WTC11 (cell line): ENCODE results near the gene RBCK1. TPM values are rescaled to one million over a fixed set of nuclear protein-coding genes. Genes with fewer than 3 reads are reported as not detected.

Experiments
- ATAC-seq: fragments of 200-7000 bp; cut with Tn5 transposase; 2 replicates; pipeline ENCODE4 v1.10.0; 2021; ENCODE audit warnings: mild to moderate bottlenecking, moderate library complexity
- CTCF ChIA-PET: fragments of 300-600 bp; sonication (Branson Sonifier 250); formaldehyde crosslinking; loops from one replicate; lab custom pipeline; 2021; ENCODE audit warnings: antibody characterized with exemption; lab: Charles Lee
- POLR2A ChIA-PET: fragments of 350-600 bp; sonication (Branson Sonifier 250); formaldehyde crosslinking; loops from one replicate; lab custom pipeline; 2021; ENCODE audit warnings: antibody characterized with exemption; lab: Charles Lee
- DNase-seq: peaks from one replicate; pipeline ENCODE4 v3.0.0; 2021; ENCODE audit warnings: low spot score
- H3K27ac Mint-ChIP-seq: 2 replicates; pipeline ENCODE4 v1.8.0; 2021; ENCODE audit warnings: mixed read lengths
- H3K27me3 Mint-ChIP-seq: 2 replicates; pipeline ENCODE4 v1.8.0; 2021; ENCODE audit warnings: low read depth, mild to moderate bottlenecking, moderate library complexity, mixed read lengths
- H3K36me3 Mint-ChIP-seq: 2 replicates; pipeline ENCODE4 v1.8.0; 2021; ENCODE audit warnings: mixed read lengths
- H3K4me1 Mint-ChIP-seq: 2 replicates; pipeline ENCODE4 v1.8.0; 2022; ENCODE audit warnings: mixed read lengths
- H3K4me3 Mint-ChIP-seq: 2 replicates; pipeline ENCODE4 v1.8.0; 2021; ENCODE audit warnings: mild to moderate bottlenecking, moderate library complexity, mixed read lengths
- H3K9me3 Mint-ChIP-seq: 2 replicates; pipeline ENCODE4 v1.8.0; 2021; ENCODE audit warnings: mixed read lengths
- ATF1 ChIP-seq: sonication (generic); formaldehyde crosslinking; IDR thresholded peaks from 2 replicates; pipeline ENCODE4 v1.8.1; 2023; ENCODE audit warnings: mild to moderate bottlenecking, moderate library complexity, missing genetic modification reagents
- FOXP1 ChIP-seq: sonication (generic); formaldehyde crosslinking; IDR thresholded peaks from 2 replicates; pipeline ENCODE4 v1.8.0; 2022; ENCODE audit warnings: missing genetic modification reagents, mild to moderate bottlenecking, moderate library complexity, borderline replicate concordance
- JAZF1 ChIP-seq: fragments of 250-450 bp; sonication (Bioruptor Pico); IDR thresholded peaks from 2 replicates; pipeline ENCODE4 v1.9.0; 2021; ENCODE audit warnings: moderate library complexity, mild to moderate bottlenecking, inconsistent platforms
- MXD4 ChIP-seq: fragments of 250-450 bp; sonication (Bioruptor Pico); IDR thresholded peaks from 2 replicates; pipeline ENCODE4 v1.8.0; 2021; ENCODE audit warnings: mild to moderate bottlenecking, moderate library complexity, borderline replicate concordance
- NFYB ChIP-seq: sonication (generic); formaldehyde crosslinking; conservative IDR thresholded peaks from 2 replicates; pipeline ENCODE4 v1.8.0; 2022; ENCODE audit warnings: low read depth, missing genetic modification reagents
- NR1H2 ChIP-seq: sonication (generic); formaldehyde crosslinking; IDR thresholded peaks from 2 replicates; pipeline ENCODE4 v1.9.0; 2021; ENCODE audit warnings: mild to moderate bottlenecking, moderate library complexity, missing genetic modification reagents
- OVOL2 ChIP-seq: fragments of 250-450 bp; sonication (Bioruptor Pico); IDR thresholded peaks from 2 replicates; pipeline ENCODE4 v1.9.0; 2021; ENCODE audit warnings: mild to moderate bottlenecking, borderline replicate concordance
- SP1 ChIP-seq: sonication (generic); formaldehyde crosslinking; conservative IDR thresholded peaks from 2 replicates; pipeline ENCODE4 v1.8.1; 2022; ENCODE audit warnings: missing genetic modification reagents
- ZNF396 ChIP-seq: fragments of 250-450 bp; sonication (Bioruptor Pico); IDR thresholded peaks from 2 replicates; pipeline ENCODE4 v1.8.0; 2021; ENCODE audit warnings: mild to moderate bottlenecking, moderate library complexity, borderline replicate concordance
- total RNA-seq: library from RNA; stranded (reverse); gene quantifications from 3 replicates; pipeline ENCODE4 v1.2.3, GENCODE V29; 2021
- TF ChIP-seq, protein P1 (sequence below): fragments of 250-450 bp; sonication (Bioruptor Pico); IDR thresholded peaks from 2 replicates; pipeline ENCODE4 v1.9.0; 2021; ENCODE audit warnings: mild to moderate bottlenecking
- TF ChIP-seq, protein P2 (sequence below): sonication (generic); formaldehyde crosslinking; IDR thresholded peaks from 2 replicates; pipeline ENCODE4 v1.8.1; 2023; ENCODE audit warnings: mild to moderate bottlenecking, missing genetic modification reagents, moderate library complexity
- TF ChIP-seq, protein P3 (sequence below): sonication (generic); formaldehyde crosslinking; conservative IDR thresholded peaks from 2 replicates; pipeline ENCODE4 v1.8.1; 2023; ENCODE audit warnings: mild to moderate bottlenecking, low read depth, missing genetic modification reagents, moderate library complexity
- TF ChIP-seq, protein P4 (sequence below): sonication (generic); formaldehyde crosslinking; IDR thresholded peaks from 2 replicates; pipeline ENCODE4 v1.8.1; 2022; ENCODE audit warnings: mild to moderate bottlenecking, moderate library complexity, missing genetic modification reagents
- TF ChIP-seq, protein P5 (sequence below): sonication (generic); formaldehyde crosslinking; IDR thresholded peaks from 2 replicates; pipeline ENCODE4 v1.8.0; 2023; ENCODE audit warnings: mild to moderate bottlenecking, missing genetic modification reagents
- TF ChIP-seq, protein P6 (sequence below): fragments of 250-450 bp; sonication (Bioruptor Pico); IDR thresholded peaks from 2 replicates; pipeline ENCODE4 v1.9.0; 2021; ENCODE audit warnings: mild to moderate bottlenecking
- TF ChIP-seq, protein P7 (sequence below): sonication (generic); formaldehyde crosslinking; IDR thresholded peaks from 2 replicates; pipeline ENCODE4 v1.8.1; 2023; ENCODE audit warnings: mild to moderate bottlenecking, missing genetic modification reagents
- TF ChIP-seq, protein P8 (sequence below): sonication (generic); formaldehyde crosslinking; conservative IDR thresholded peaks from 2 replicates; pipeline ENCODE4 v1.8.1; 2022; ENCODE audit warnings: mild to moderate bottlenecking, missing genetic modification reagents

Gene RBCK1
- total RNA-seq, 1 experiment from 2014 or later = 75.2 TPM

DNA sequence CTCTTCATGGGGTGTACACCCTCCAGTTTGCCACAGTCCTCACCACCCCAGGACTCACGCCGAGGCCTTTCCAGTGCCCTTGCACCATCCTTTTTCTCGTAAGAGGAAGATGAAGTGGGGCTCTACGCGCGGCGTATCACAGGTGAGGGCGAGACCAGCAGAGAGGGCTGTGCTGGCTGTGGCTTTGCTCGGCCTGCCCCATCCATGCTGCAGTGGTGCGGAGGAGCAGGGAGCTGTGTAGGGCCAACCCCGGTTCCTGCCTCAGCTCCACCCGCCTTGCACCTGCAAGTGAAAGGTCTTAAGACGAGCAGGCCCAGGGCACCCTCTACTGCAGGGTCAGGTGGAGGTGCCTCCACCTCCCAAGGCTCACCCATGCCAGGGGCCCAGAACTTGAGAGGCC lies 24.1 kb downstream of the RBCK1 start:
- ChIA-PET POLR2A (interaction anchor here (1.6 kb wide), 1 partner anchor 25 kb away, joined by 5 read pairs; no protein-coding TSS in a partner anchor), CTCF (interaction anchor here (0.8 to 6.1 kb wide), 11 partner anchors 12 to 307 kb away, joined by 3 to 66 read pairs (median 7); partner anchors contain the start of genes RBCK1, TBC1D20 and TRIB3)
- DNase-seq (no peak), ATAC-seq (no peak)
- H3K27me3 Mint-ChIP-seq = peaks cover 46% of the 10 kb centered on the region
- H3K36me3 Mint-ChIP-seq = peaks cover 28% of the 10 kb centered on the region
- peaks cover 23% of the 10 kb centered on the region for H3K4me1 Mint-ChIP-seq
- H3K27ac Mint-ChIP-seq = no peak overlapping the region
- TF ChIP-seq ATF1 (CRISPR knock-in tag) = no peak
- TF ChIP-seq, protein P1, sequence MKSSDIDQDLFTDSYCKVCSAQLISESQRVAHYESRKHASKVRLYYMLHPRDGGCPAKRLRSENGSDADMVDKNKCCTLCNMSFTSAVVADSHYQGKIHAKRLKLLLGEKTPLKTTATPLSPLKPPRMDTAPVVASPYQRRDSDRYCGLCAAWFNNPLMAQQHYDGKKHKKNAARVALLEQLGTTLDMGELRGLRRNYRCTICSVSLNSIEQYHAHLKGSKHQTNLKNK = no peak
- TF ChIP-seq, protein P2, sequence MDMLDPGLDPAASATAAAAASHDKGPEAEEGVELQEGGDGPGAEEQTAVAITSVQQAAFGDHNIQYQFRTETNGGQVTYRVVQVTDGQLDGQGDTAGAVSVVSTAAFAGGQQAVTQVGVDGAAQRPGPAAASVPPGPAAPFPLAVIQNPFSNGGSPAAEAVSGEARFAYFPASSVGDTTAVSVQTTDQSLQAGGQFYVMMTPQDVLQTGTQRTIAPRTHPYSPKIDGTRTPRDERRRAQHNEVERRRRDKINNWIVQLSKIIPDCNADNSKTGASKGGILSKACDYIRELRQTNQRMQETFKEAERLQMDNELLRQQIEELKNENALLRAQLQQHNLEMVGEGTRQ (CRISPR knock-in tag) = no peak
- TF ChIP-seq MXD4 (CRISPR knock-in tag) = no peak
- no peak for TF ChIP-seq NFYB (CRISPR knock-in tag)
- TF ChIP-seq, protein P3, sequence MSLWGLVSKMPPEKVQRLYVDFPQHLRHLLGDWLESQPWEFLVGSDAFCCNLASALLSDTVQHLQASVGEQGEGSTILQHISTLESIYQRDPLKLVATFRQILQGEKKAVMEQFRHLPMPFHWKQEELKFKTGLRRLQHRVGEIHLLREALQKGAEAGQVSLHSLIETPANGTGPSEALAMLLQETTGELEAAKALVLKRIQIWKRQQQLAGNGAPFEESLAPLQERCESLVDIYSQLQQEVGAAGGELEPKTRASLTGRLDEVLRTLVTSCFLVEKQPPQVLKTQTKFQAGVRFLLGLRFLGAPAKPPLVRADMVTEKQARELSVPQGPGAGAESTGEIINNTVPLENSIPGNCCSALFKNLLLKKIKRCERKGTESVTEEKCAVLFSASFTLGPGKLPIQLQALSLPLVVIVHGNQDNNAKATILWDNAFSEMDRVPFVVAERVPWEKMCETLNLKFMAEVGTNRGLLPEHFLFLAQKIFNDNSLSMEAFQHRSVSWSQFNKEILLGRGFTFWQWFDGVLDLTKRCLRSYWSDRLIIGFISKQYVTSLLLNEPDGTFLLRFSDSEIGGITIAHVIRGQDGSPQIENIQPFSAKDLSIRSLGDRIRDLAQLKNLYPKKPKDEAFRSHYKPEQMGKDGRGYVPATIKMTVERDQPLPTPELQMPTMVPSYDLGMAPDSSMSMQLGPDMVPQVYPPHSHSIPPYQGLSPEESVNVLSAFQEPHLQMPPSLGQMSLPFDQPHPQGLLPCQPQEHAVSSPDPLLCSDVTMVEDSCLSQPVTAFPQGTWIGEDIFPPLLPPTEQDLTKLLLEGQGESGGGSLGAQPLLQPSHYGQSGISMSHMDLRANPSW (CRISPR knock-in tag) = no peak
- TF ChIP-seq JAZF1 (CRISPR knock-in tag) = no peak
- TF ChIP-seq, protein P4, sequence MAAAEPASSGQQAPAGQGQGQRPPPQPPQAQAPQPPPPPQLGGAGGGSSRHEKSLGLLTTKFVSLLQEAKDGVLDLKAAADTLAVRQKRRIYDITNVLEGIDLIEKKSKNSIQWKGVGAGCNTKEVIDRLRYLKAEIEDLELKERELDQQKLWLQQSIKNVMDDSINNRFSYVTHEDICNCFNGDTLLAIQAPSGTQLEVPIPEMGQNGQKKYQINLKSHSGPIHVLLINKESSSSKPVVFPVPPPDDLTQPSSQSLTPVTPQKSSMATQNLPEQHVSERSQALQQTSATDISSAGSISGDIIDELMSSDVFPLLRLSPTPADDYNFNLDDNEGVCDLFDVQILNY = no peak
- TF ChIP-seq SP1 (CRISPR knock-in tag) = no peak
- no peaks in the 10 kb centered on the region for H3K9me3 Mint-ChIP-seq
- no peak overlapping the region for H3K4me3 Mint-ChIP-seq

DNA sequence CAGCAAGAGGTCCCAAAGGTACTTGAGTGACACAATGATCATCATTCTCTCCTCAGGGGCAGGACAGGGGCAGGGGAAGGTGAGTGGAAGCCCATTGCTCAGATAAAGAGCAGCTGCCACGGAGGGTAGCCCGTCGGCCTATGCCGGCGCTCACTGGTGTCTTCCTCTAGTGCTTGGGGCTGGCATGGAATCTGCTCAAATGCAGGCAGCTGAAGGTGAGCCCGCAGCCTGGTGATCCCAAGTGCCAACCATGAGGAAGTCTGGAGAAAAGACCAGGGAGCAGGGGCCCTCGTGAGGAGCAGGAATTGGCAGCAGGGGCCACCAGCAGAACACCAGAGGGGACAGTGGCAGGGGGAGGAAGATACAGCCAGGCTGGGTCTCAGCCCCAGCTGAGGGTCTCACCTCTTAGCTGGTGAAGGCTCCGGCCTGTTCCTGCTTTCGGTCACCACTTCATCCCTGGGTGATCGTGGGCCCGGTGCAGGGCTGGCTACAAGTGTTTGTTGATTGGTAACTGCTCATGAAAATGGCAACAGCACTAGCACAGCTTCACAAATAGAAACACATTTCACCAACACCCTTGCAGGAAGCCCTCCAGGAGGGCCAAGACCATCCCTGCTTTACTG lies 24.7 kb downstream of the RBCK1 start:
- Mint-ChIP-seq H3K9me3 (no peaks in the 10 kb centered on the region), H3K27me3 (peaks cover 49% of the 10 kb centered on the region), H3K4me3 (no peak overlapping the region), H3K27ac (no peak overlapping the region; the same call in 1 of the 2 replicates), H3K4me1 (peaks cover 23% of the 10 kb centered on the region), H3K36me3 (peaks cover 30% of the 10 kb centered on the region)
- CTCF ChIA-PET = interaction anchor here (1.1 to 6.1 kb wide), 5 partner anchors 29 to 78 kb away, joined by 3 to 66 read pairs (median 15); partner anchors contain the start of genes TBC1D20 and TRIB3
- TF ChIP-seq, protein P5, sequence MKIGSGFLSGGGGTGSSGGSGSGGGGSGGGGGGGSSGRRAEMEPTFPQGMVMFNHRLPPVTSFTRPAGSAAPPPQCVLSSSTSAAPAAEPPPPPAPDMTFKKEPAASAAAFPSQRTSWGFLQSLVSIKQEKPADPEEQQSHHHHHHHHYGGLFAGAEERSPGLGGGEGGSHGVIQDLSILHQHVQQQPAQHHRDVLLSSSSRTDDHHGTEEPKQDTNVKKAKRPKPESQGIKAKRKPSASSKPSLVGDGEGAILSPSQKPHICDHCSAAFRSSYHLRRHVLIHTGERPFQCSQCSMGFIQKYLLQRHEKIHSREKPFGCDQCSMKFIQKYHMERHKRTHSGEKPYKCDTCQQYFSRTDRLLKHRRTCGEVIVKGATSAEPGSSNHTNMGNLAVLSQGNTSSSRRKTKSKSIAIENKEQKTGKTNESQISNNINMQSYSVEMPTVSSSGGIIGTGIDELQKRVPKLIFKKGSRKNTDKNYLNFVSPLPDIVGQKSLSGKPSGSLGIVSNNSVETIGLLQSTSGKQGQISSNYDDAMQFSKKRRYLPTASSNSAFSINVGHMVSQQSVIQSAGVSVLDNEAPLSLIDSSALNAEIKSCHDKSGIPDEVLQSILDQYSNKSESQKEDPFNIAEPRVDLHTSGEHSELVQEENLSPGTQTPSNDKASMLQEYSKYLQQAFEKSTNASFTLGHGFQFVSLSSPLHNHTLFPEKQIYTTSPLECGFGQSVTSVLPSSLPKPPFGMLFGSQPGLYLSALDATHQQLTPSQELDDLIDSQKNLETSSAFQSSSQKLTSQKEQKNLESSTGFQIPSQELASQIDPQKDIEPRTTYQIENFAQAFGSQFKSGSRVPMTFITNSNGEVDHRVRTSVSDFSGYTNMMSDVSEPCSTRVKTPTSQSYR (CRISPR knock-in tag) = no peak
- TF ChIP-seq, protein P6, sequence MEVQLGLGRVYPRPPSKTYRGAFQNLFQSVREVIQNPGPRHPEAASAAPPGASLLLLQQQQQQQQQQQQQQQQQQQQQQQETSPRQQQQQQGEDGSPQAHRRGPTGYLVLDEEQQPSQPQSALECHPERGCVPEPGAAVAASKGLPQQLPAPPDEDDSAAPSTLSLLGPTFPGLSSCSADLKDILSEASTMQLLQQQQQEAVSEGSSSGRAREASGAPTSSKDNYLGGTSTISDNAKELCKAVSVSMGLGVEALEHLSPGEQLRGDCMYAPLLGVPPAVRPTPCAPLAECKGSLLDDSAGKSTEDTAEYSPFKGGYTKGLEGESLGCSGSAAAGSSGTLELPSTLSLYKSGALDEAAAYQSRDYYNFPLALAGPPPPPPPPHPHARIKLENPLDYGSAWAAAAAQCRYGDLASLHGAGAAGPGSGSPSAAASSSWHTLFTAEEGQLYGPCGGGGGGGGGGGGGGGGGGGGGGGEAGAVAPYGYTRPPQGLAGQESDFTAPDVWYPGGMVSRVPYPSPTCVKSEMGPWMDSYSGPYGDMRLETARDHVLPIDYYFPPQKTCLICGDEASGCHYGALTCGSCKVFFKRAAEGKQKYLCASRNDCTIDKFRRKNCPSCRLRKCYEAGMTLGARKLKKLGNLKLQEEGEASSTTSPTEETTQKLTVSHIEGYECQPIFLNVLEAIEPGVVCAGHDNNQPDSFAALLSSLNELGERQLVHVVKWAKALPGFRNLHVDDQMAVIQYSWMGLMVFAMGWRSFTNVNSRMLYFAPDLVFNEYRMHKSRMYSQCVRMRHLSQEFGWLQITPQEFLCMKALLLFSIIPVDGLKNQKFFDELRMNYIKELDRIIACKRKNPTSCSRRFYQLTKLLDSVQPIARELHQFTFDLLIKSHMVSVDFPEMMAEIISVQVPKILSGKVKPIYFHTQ (CRISPR knock-in tag) = no peak
- TF ChIP-seq, protein P7, sequence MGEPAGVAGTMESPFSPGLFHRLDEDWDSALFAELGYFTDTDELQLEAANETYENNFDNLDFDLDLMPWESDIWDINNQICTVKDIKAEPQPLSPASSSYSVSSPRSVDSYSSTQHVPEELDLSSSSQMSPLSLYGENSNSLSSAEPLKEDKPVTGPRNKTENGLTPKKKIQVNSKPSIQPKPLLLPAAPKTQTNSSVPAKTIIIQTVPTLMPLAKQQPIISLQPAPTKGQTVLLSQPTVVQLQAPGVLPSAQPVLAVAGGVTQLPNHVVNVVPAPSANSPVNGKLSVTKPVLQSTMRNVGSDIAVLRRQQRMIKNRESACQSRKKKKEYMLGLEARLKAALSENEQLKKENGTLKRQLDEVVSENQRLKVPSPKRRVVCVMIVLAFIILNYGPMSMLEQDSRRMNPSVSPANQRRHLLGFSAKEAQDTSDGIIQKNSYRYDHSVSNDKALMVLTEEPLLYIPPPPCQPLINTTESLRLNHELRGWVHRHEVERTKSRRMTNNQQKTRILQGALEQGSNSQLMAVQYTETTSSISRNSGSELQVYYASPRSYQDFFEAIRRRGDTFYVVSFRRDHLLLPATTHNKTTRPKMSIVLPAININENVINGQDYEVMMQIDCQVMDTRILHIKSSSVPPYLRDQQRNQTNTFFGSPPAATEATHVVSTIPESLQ = no peak
- TF ChIP-seq FOXP1 (CRISPR knock-in tag) (no peak), ZNF396 (CRISPR knock-in tag) (no peak), NR1H2 (CRISPR knock-in tag) (no peak), OVOL2 (CRISPR knock-in tag) (no peak)
- TF ChIP-seq, protein P8, sequence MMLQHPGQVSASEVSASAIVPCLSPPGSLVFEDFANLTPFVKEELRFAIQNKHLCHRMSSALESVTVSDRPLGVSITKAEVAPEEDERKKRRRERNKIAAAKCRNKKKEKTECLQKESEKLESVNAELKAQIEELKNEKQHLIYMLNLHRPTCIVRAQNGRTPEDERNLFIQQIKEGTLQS (CRISPR knock-in tag) = no peak
- DNase-seq (no peak), ATAC-seq (no peak)
- POLR2A ChIA-PET = no interaction called here
